PC-9 (cell line): ENCODE data around the gene IQCN. TPM values are rescaled to one million over a fixed set of nuclear protein-coding genes. Genes with fewer than 3 reads are reported as not detected.
A peak's percentile ranks its signal among the peaks of the same experiment; 100 is the strongest.

Source experiments
- BruUV-seq: library from RNA; stranded (reverse); fragments of 400-500 nt; replicated peaks from 2 replicates; lab custom pipeline; 2021; lab: Mats Ljungman, UMichigan
- CTCF ChIA-PET: fragments of 300-600 bp; sonication (Branson Sonifier 250); formaldehyde crosslinking; loops from one replicate; lab custom pipeline; 2022; ENCODE audit warnings: antibody characterized with exemption; lab: Charles Lee
- POLR2A ChIA-PET: fragments of 300-600 bp; sonication (Branson Sonifier 250); formaldehyde crosslinking; loops from one replicate; lab custom pipeline; 2022; ENCODE audit warnings: antibody characterized with exemption; ENCODE audit not compliant: unreplicated experiment; lab: Charles Lee
- DNase-seq, 2 experiments: peaks; one replicate each; pipeline versions ENCODE4 v3.0.0 to v3.0.0-alpha.2; 2015 to 2022; ENCODE audit warnings: mixed read lengths in 1 of 2
- H2AFZ ChIP-seq: fragments of 200-600 bp; sonication (generic); 2 replicates; pipeline ENCODE4 v1.8.1; 2017; ENCODE audit warnings: antibody characterized with exemption
- H3F3A ChIP-seq: fragments of 200-600 bp; sonication (generic); 2 replicates; pipeline ENCODE4 v1.8.1; 2017; ENCODE audit warnings: antibody characterized with exemption, mild to moderate bottlenecking, low read depth; ENCODE audit not compliant: insufficient read depth
- H3K27ac ChIP-seq: fragments of 200-600 bp; sonication (generic); 2 replicates; pipeline ENCODE4 v1.6.1; 2016; ENCODE audit warnings: mixed run types
- H3K27me3 ChIP-seq: fragments of 200-600 bp; sonication (generic); 2 replicates; pipeline ENCODE4 v1.6.1; 2016; ENCODE audit warnings: low read depth, mixed run types; ENCODE audit not compliant: insufficient read depth
- H3K36me3 ChIP-seq: fragments of 200-600 bp; sonication (generic); 2 replicates; pipeline ENCODE4 v1.6.1; 2016; ENCODE audit warnings: low read depth, mixed run types
- H3K4me1 ChIP-seq: fragments of 200-600 bp; sonication (generic); replicated peaks from 2 replicates; pipeline ENCODE4 v1.6.1; 2016; ENCODE audit warnings: mixed run types; ENCODE audit not compliant: insufficient read depth
- H3K4me2 ChIP-seq: fragments of 200-600 bp; sonication (generic); 2 replicates; pipeline ENCODE4 v1.6.1; 2017; ENCODE audit warnings: mixed run types
- H3K4me3 ChIP-seq: fragments of 200-600 bp; sonication (generic); 2 replicates; pipeline ENCODE4 v1.6.1; 2016; ENCODE audit warnings: mixed run types
- H3K79me2 ChIP-seq: fragments of 200-600 bp; sonication (generic); 2 replicates; pipeline ENCODE4 v1.6.1; 2017; ENCODE audit warnings: low read depth, mixed run types
- H3K9me2 ChIP-seq: fragments of 200-600 bp; sonication (generic); 2 replicates; pipeline ENCODE4 v1.8.1; 2017; ENCODE audit warnings: mild to moderate bottlenecking; ENCODE audit not compliant: insufficient read depth
- H3K9me3 ChIP-seq: fragments of 200-600 bp; sonication (generic); 2 replicates; pipeline ENCODE4 v1.8.1; 2016; ENCODE audit warnings: low read depth; ENCODE audit not compliant: insufficient read depth
- H4K20me1 ChIP-seq: fragments of 200-600 bp; sonication (generic); 2 replicates; pipeline ENCODE4 v1.8.1; 2017; ENCODE audit not compliant: insufficient read depth
- CTCF ChIP-seq: fragments of 200-600 bp; sonication (generic); conservative IDR thresholded peaks from 2 replicates; pipeline ENCODE4 v1.6.1; 2017; ENCODE audit warnings: mixed run types, antibody characterized with exemption, mild to moderate bottlenecking, moderate library complexity
- EZH2 ChIP-seq: fragments of 200-600 bp; sonication (generic); IDR thresholded peaks from 2 replicates; pipeline ENCODE4 v1.8.0; 2017; ENCODE audit warnings: antibody characterized with exemption, low read depth
- intact Hi-C: fragments of 100-400 bp; cut with micrococcal nuclease; formaldehyde crosslinking; loops from one replicate; pipeline ENCODE4 v1.10.0; 2022; ENCODE audit not compliant: unreplicated experiment
- total RNA-seq: library from RNA; stranded (reverse); gene quantifications from 2 replicates; pipeline ENCODE4 v1.2.3, GENCODE V29; 2021

The IQCN gene
- total RNA-seq, 1 experiment from 2014 or later: 7.3 TPM

- ChIA-PET POLR2A (interaction anchor here (0.6 to 2.4 kb wide), 3 partner anchors 10 to 135 kb away, joined by 3 to 63 read pairs (median 35); no protein-coding TSS in a partner anchor), CTCF (interaction anchor here (0.6 to 1.8 kb wide), 2 partner anchors 46 to 61 kb away, joined by 3 to 9 read pairs; no protein-coding TSS in a partner anchor)
- Histone ChIP-seq H3K27me3 (no peaks in the 10 kb centered on the region), H3K27ac (peak overlapping the region; percentile 97), H4K20me1 (peaks cover 15% of the 10 kb centered on the region), H3K36me3 (peaks cover 5% of the 10 kb centered on the region; the same call in 1 of the 2 replicates), H3F3A (peaks cover 59% of the 10 kb centered on the region), H3K4me1 (peaks cover 21% of the 10 kb centered on the region), H3K9me2 (no peaks in the 10 kb centered on the region), H3K79me2 (peaks cover 34% of the 10 kb centered on the region), H2AFZ (no peak overlapping the region), H3K9me3 (no peaks in the 10 kb centered on the region), H3K4me2 (peak overlapping the region; percentile 99), H3K4me3 (peak overlapping the region; percentile 93; the same call in 1 of the 2 replicates)
- intact Hi-C loops: loop anchor here (1.0 kb wide), 1 partner anchor 10 kb away; no protein-coding TSS in a partner anchor
- TF ChIP-seq CTCF (no peak), EZH2 (no peak)
- BruUV-seq: no TSS peak
- no peak for DNase-seq
These were observed 8.5 kb upstream of the IQCN start for GRCh38 chr19:18282788-18283141.

GRCh38 chr19:18282021-18282787 is 8.0 kb upstream of the IQCN start:
- H3K27ac ChIP-seq: peak overlapping the region; percentile 97
- H3K4me2 ChIP-seq: peak overlapping the region; percentile 99
- peaks cover 21% of the 10 kb centered on the region for H3K4me1 ChIP-seq
- peak in 1 of 2 experiments; percentile 60 for DNase-seq
- peaks cover 55% of the 10 kb centered on the region for H3F3A ChIP-seq
- H3K79me2 ChIP-seq: peaks cover 40% of the 10 kb centered on the region
- H4K20me1 ChIP-seq: peaks cover 19% of the 10 kb centered on the region
- ChIA-PET POLR2A (interaction anchor here (0.5 to 2.4 kb wide), 26 partner anchors 11 to 560 kb away, joined by 3 to 63 read pairs (median 6); partner anchors contain the start of genes LSM4, MPV17L2 and RPL18A), CTCF (interaction anchor here (0.6 to 1.8 kb wide), 3 partner anchors 41 to 62 kb away, joined by 3 to 9 read pairs (median 4); partner anchors contain the start of gene LSM4)
- H3K36me3 ChIP-seq: peaks cover 5% of the 10 kb centered on the region; the same call in 1 of the 2 replicates
- peak overlapping the region; percentile 93 for H3K4me3 ChIP-seq
- intact Hi-C loops: loop anchor here (1.0 kb wide), 1 partner anchor 10 kb away; no protein-coding TSS in a partner anchor
- no peaks in the 10 kb centered on the region for H3K9me3 ChIP-seq
- TSS peak; percentile 79 for BruUV-seq
- H3K9me2 ChIP-seq: no peaks in the 10 kb centered on the region
- no peak for TF ChIP-seq CTCF
- no peak for TF ChIP-seq EZH2
- H2AFZ ChIP-seq: peak overlapping the region; percentile 93
- no peaks in the 10 kb centered on the region for H3K27me3 ChIP-seq
